GM21529 (cell line): ENCODE data around the gene RPS19.
"Not testable (repeated sequence)": the region's sequence is repeated elsewhere in the genome, so short reads cannot be mapped to it uniquely, and the experiment has no call there.

Source experiments
- ATAC-seq: cut with Tn5 transposase; IDR thresholded peaks from one replicate; pipeline ENCODE4 v1.9.1; 2021; ENCODE audit not compliant: unreplicated experiment

Gene RPS19

GRCh38 chr19:41912899-41913537, 53.0 kb downstream of the RPS19 start:
- no peak for ATAC-seq

DNA sequence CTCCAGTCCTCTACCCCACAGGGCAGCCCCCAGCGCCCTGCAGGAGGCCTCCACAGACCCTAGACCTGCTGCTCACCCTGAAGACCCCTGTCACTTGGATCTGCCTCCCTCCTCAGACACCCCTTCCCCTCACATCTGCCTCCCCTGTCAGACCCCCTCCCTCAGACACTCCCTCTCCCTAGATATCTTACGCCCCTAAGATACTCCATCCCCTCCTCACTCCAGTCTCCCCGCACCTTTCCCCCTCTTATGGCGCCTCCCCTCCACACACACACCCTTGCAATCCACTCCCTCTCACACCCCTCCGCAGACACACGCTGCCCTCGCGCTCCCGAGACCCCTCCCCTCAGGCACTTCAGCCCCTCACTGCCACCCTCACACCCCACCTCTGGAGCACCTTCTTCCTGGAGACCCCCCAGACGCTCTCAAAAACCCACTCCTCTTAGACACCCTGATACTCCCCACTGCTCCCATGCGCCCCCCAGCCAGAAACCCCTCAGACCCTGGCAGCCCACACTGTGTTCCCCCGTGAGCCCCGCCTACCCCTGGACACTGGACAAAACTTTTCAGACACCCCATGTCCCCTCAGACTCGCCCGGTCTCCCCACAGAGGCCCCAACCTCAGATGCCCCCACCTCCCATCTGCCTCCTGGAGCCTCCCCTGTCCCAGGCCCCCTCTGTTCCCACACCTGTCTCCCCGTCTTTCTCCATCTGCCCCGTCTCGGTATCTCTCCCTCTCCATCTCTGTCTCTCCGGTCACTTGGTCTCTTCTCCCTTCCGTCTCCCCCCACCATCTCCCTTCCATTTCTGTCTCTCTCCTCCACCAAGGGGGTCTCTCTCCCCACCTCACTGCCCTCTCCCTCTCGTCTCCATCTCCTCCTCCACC, 53.7 kb downstream of the RPS19 start:
- no peak for ATAC-seq

DNA sequence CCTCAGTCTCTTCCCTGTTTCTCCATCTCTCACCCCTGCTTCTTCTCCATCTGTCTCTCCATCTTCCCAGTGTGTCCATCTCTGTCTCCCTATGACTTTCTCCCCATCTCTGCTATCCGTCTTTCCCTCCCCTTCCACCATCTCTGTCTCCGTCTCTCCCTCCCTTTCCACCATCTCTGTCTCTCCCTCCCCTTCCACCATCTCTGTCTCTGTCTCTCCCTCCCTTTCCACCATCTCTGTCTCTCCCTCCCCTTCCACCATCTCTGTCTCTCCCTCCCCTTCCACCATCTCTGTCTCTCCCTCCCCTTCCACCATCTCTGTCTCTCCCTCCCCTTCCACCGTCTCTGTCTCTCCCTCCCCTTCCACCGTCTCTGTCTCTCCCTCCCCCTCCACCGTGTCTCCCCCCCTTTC, 54.4 kb downstream of the RPS19 start:
- ATAC-seq, result not testable (repeated sequence)

DNA sequence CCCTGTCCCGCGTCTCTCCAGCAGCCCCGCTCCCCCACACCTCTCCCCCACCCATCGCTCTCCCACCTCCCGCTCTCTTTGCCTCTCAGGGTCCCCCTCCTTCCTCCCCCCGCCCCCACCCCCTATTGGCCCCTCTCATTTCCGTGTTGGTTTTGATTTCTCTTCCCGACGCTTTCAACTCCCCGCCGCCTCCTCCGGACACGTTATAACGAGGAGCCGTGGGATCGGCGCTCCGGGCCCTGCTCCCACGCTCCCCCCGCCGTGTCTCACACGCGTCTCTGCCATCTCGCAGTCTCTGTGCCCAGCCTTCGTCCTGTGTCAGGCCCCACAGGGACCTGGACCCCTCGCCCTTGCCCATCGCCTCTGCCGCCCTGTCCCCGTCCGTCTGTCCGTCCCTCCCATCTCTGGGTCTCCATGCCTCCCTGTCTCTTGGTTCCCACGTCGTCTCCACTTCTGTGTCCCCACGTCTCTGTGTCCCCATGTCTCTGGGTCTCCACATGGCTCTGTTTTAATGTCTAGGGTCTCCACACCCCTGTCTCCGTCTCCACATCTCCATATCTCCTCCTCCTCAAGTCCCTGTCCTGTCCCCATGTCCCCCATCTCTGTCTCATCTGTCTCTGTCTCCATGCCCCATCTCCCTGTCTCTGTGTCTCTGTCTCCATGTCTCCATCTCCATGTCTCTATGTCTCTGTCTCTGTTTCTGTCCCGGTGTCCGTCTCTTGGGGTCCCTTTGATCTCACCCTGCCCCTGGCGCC, 55.1 kb downstream of the RPS19 start:
- no peak for ATAC-seq

- no peak for ATAC-seq
Observed at GRCh38 chr19:41915776-41916414, 55.8 kb downstream of the RPS19 start.

GRCh38 chr19:41917676-41918075, 57.6 kb downstream of the RPS19 start:
- ATAC-seq, result no peak

DNA sequence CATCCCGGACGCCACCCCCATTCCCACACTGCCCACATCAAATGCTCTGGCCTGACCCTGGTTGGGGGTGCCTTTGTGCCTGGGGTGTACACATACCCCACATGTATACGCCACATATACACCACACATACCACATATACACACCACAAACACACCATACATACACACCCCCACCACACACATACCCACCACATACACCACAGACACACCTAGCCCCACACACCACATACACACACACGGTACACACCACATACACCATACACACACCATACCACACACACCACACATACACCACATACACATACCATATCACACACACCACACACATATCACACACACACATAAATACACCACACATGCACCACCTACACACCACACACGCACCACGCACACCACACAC, 58.0 kb downstream of the RPS19 start:
- no peak for ATAC-seq

DNA sequence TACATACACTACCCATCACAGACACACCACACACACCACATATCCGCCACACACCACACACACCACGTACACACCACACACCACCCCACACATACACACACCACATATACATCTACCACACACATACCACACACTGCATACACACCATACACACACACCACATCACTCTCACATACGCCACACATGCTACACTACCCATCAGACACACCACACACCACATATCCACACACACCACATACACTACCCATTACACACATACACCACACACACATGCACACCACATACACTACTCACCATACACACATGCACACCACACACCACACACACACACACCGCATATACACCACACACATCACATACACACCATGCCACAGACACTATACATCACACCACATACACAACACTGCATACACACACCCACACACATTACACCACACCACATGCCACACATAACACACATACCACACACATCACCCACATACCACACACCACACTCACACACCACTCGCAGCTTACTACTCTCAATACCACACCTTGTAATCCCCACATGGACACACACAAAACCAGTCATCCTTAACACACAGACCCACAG, 58.7 kb downstream of the RPS19 start:
- no peak for ATAC-seq

DNA sequence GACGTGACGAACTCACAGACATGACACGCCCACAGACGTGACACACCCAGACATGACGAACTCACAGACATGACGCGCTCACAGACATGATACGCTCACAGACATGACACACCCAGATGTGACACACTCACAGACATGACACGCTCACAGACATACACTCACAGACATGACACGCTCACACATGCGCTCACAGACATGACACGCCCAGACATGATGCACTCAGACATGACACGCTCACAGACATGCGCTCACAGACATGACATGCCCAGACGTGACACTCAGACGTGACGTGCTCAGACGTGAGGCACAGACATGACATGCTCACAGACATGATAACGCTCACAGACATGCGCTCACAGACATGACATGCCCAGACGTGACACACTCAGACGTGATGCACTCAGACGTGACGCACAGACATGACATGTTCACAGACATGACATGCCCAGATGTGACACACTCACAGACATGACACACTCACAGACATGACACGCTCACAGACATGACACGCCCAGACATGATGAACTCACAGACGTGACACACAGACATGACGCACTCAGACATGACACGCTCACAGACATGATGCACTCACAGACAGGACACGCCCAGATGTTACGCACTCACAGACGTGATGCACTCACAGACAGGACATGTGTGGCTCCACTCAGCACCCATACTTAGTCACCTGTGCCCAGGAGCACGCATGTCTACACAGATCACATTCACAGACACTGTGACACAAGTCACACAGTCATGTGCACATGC, 60.1 kb downstream of the RPS19 start:
- no peak for ATAC-seq

DNA sequence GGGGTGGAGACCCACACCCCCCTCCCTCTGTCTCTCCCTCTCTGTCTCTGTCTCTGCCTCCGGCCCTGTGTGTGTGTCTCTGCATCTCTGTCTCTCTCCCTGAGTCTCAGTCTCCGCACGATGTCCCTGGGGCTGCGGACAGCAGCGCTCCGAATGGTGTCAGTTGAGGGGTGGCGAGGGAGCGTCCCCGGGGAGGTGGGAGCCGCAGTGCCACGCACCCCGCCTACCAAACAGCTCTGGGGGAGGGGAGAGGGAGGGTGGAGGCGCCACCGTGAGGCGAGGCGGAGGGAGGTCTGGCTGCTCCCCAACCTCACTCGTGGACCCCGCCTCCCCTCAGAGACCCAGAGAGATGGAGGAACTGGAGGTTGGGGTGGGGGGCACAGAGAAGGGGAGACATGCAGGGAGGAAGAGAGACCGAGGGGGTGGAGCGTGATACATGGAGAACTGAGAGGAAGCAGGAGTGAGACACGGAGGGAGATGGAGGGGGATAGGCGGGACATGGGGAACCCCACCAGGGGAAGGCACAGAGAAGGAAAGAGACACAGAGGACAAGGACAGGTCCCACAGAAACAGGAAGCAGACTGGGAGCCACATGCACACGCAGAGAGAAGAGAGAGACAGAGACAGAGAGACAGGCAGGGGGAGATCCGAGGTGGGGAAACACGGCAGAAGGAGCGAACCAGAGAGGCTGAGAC, 61.0 kb downstream of the RPS19 start:
- no peak for ATAC-seq

- no peak for ATAC-seq
Observed at GRCh38 chr19:41921577-41922576, 61.8 kb downstream of the RPS19 start.
